Upper lobe of left lung (tissue), 6 donors: ENCODE data around the gene EYA3. TPM values are rescaled to one million over a fixed set of nuclear protein-coding genes. Genes with fewer than 3 reads are reported as not detected.

Experiments used
- ATAC-seq, 2 donors: fragments of 200-7000 bp; cut with Tn5 transposase; one replicate each; pipeline ENCODE4 v1.9.1; 2022; ENCODE audit warnings: mild to moderate bottlenecking in 2 of 2, moderate library complexity in 2 of 2; ENCODE audit not compliant: low FRiP score in 2 of 2
- DNase-seq, 2 donors: peaks; one replicate each; pipeline ENCODE4 v3.0.0-alpha.2; 2019 to 2020
- H3K27ac ChIP-seq, 4 donors: fragments of 200-600 bp; sonication (generic); one replicate each; pipeline ENCODE4 v1.5.1; 2016 to 2019
- H3K27me3 ChIP-seq, 4 donors: fragments of 200-600 bp; sonication (generic); one replicate each; pipeline ENCODE4 v1.5.1; 2017 to 2019
- H3K36me3 ChIP-seq, 4 donors: fragments of 200-600 bp; sonication (generic); one replicate each; pipeline ENCODE4 v1.5.1; 2016 to 2019
- H3K4me1 ChIP-seq, 4 donors: fragments of 200-600 bp; sonication (generic); one replicate each; pipeline ENCODE4 v1.5.1; 2018 to 2019
- H3K4me3 ChIP-seq, 4 donors: fragments of 200-600 bp; sonication (generic); one replicate each; pipeline ENCODE4 v1.5.1; 2017 to 2019; ENCODE audit warnings: mild to moderate bottlenecking in 2 of 4, moderate library complexity in 1 of 4
- H3K9me3 ChIP-seq, 4 donors: fragments of 200-600 bp; sonication (generic); one replicate each; pipeline ENCODE4 v1.5.1; 2018 to 2019
- EP300 ChIP-seq, 4 donors: sonication (generic); formaldehyde crosslinking; IDR thresholded peaks; one replicate each; pipeline ENCODE4 v1.5.1; 2017; ENCODE audit warnings: antibody characterized with exemption in 4 of 4, control low read depth in 2 of 4
- POLR2A ChIP-seq, 4 donors: fragments of 450-650 bp; IDR thresholded peaks; one replicate each; pipeline ENCODE4 v1.5.1; 2016 to 2017; ENCODE audit warnings: antibody characterized with exemption in 4 of 4, mild to moderate bottlenecking in 2 of 4
- POLR2AphosphoS5 ChIP-seq, 2 donors: sonication (generic); formaldehyde crosslinking; IDR thresholded peaks; one replicate each; pipeline ENCODE4 v1.5.1; 2017; ENCODE audit warnings: antibody characterized with exemption in 2 of 2
- WGBS, 2 donors: methylation state at CpG; one replicate each; pipeline ENCODE4 v1.1.5; 2017 to 2018; 5-methylcytosine and 5-hydroxymethylcytosine counted together
- total RNA-seq, 6 donors: library from RNA; depleted of rRNA in 4 of 6; stranded (reverse); fragments of >200 nt in 4 of 6; gene quantifications; one replicate each; pipeline versions ENCODE4 v1.1.0 to v1.2.1, GENCODE V29; 2016 to 2021
- TF ChIP-seq, protein P1 (sequence below), 6 experiments: fragments of 450-650 bp in 4 of 6; fragments of 200-600 bp in 2 of 6; sonication (generic) in 2 of 6; IDR thresholded peaks; one replicate each; pipeline ENCODE4 v1.5.1; 2016 to 2019; ENCODE audit warnings: antibody characterized with exemption in 6 of 6
- donor health status: DM: no; HTN: no; CAD: no; lungs with moderate emphysema.
- donor health status: DM: no; HTN: yes; CAD: no; lungs with severe emphysema.

Gene EYA3
- total RNA-seq, 6 donors from 2014 or later: 15.9 to 23.4 (median 22.0) TPM

DNA sequence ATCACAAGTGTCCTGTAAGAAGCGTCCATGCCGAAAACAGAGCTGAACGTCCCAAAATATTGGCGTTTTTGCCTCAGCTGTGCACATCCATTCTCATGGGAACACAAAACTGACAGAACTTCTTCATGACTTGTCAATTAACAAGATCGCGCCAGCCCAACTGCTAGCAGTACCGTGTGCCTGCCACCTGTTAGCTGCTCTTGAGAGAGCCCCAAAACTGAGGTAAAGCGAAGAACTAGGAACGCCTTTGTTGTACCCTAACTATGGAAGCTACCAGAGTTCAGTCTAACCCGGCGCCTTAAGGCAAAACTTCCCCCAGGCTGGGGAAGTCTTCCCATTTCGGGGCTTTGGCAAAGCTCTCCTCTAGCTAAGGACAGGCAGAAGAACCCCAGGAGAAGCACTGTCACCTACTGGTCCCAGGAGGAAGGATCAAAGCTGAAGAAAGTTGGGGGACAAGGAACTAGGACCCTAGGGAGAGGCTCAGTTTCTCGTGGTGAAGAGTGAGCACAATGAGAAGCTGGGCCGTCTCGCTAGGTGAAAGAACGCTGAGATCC is 719 bp downstream of the EYA3 start:
- TF ChIP-seq, protein P1, sequence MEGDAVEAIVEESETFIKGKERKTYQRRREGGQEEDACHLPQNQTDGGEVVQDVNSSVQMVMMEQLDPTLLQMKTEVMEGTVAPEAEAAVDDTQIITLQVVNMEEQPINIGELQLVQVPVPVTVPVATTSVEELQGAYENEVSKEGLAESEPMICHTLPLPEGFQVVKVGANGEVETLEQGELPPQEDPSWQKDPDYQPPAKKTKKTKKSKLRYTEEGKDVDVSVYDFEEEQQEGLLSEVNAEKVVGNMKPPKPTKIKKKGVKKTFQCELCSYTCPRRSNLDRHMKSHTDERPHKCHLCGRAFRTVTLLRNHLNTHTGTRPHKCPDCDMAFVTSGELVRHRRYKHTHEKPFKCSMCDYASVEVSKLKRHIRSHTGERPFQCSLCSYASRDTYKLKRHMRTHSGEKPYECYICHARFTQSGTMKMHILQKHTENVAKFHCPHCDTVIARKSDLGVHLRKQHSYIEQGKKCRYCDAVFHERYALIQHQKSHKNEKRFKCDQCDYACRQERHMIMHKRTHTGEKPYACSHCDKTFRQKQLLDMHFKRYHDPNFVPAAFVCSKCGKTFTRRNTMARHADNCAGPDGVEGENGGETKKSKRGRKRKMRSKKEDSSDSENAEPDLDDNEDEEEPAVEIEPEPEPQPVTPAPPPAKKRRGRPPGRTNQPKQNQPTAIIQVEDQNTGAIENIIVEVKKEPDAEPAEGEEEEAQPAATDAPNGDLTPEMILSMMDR (IDR thresholded peaks at IDR 0.05): peak in 1 of 6 experiments; percentile 36
- no peak for TF ChIP-seq POLR2A (IDR thresholded peaks at IDR 0.05)
- H3K36me3 ChIP-seq: no peaks in the 10 kb centered on the region
- ATAC-seq (peak in 1 of 2 donors; percentile 5), DNase-seq (no peak)
- H3K27ac ChIP-seq: peak overlapping the region; percentile 85 to 91 (median 89)
- 4 to 9% methylated on average over 16 of the region's 16 CpGs for WGBS, 2 donors
- H3K4me1 ChIP-seq: peaks cover 23 to 33% (median 26%) of the 10 kb centered on the region in 4 donors
- H3K4me3 ChIP-seq: peak overlapping the region; percentile 65 to 90 (median 82)
- H3K27me3 ChIP-seq: no peaks in the 10 kb centered on the region
- no peaks in the 10 kb centered on the region for H3K9me3 ChIP-seq

DNA sequence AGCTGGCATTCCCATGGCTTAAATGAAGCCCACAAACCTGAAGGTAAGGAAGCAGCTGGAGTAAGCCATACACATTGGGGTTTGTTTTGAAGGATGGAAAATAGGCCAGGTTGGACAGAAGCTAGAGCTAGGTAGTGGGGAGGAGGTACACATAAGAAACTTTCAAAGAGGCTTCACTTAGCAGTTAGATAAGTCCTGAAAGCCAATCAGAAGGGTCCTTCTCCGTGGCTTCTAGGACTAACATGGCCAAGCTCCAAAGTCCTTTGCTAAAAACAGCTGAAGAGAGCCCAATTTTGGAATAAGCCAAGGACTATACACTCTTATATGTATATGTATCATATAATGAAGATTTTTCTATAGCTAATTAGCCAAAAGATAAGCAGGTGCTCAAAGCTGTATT is 1.8 kb downstream of the EYA3 start:
- DNase-seq (no peak), ATAC-seq (no peak)
- 67 to 73% methylated on average over 1 of the region's 1 CpG for WGBS, 2 donors

DNA sequence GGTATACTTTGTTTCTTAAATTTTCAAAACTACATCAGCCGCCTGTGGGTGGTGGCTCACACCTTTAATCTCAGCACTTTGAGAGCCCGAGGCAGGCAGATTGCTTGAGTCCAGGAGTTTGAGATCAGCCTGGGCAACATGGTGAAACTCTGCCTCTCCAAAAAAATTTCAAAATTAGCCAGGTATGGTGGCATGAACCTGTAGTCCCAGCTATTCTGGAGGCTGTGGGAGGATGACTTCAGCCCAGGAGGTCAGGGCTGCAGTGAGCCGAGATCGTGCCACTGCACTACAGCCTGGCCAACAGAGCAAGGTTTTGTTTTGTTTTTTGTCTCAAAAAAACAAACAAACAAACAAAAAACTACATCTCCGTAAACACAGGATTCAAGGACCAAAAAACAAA is 3.3 kb downstream of the EYA3 start:
- DNase-seq (no peak), ATAC-seq (no peak)
- Histone ChIP-seq H3K4me1 (peaks cover 16 to 33% (median 24%) of the 10 kb centered on the region in 4 donors), H3K27me3 (no peaks in the 10 kb centered on the region), H3K27ac (no peak overlapping the region), H3K9me3 (no peaks in the 10 kb centered on the region), H3K36me3 (peaks cover 0 to 5% (median 2%) of the 10 kb centered on the region in 4 donors), H3K4me3 (no peak overlapping the region)
- WGBS, 2 donors: 87% methylated on average over 5 of the region's 5 CpGs
- TF ChIP-seq EP300 (IDR thresholded peaks at IDR 0.05): no peak
- TF ChIP-seq, protein P1 (IDR thresholded peaks at IDR 0.05): no peak
- no peak for TF ChIP-seq POLR2A (IDR thresholded peaks at IDR 0.05)

More for the DNA sequence above, 1.8 kb downstream of the EYA3 start:
- no peaks in the 10 kb centered on the region for H3K27me3 ChIP-seq
- H3K9me3 ChIP-seq: no peaks in the 10 kb centered on the region
- H3K27ac ChIP-seq: no peak overlapping the region
- H3K4me3 ChIP-seq: peak overlapping the region in 1 of 4 donors; percentile 86
- TF ChIP-seq, protein P1 (IDR thresholded peaks at IDR 0.05): no peak
- TF ChIP-seq POLR2AphosphoS5 (IDR thresholded peaks at IDR 0.05) (no peak), EP300 (IDR thresholded peaks at IDR 0.05) (no peak), POLR2A (IDR thresholded peaks at IDR 0.05) (no peak)
- H3K36me3 ChIP-seq: no peaks in the 10 kb centered on the region
- peaks cover 23 to 33% (median 26%) of the 10 kb centered on the region in 4 donors for H3K4me1 ChIP-seq

DNA sequence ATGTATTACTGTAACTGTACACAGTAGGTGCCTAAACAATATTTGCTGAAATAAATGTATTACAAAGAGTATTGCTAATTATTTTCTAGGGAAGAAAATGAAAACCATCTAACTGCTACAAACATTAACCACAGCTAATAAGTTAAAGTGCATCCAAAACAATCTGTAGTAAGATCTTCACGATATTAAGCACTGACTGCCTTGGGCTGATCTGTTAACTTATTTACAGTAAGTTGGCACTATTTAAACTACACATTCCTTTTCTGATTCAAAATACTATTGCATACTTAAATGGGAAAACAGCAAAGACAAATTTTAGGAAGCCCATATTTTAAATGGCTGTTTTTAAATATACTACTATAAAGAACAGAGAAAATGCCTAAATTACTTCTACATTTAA is 4.5 kb downstream of the EYA3 start:
- no peak for DNase-seq
- peaks cover 0 to 15% (median 4%) of the 10 kb centered on the region in 4 donors for H3K36me3 ChIP-seq
- WGBS, 2 donors: 55 to 61% methylated on average over 1 of the region's 1 CpG
- no peak for ATAC-seq
- H3K4me3 ChIP-seq: no peak overlapping the region
- no peak for TF ChIP-seq POLR2AphosphoS5 (IDR thresholded peaks at IDR 0.05)
- TF ChIP-seq POLR2A (IDR thresholded peaks at IDR 0.05): no peak
- TF ChIP-seq EP300 (IDR thresholded peaks at IDR 0.05): no peak
- TF ChIP-seq, protein P1 (IDR thresholded peaks at IDR 0.05): no peak
- H3K27me3 ChIP-seq: no peaks in the 10 kb centered on the region
- H3K9me3 ChIP-seq: no peaks in the 10 kb centered on the region
- peaks cover 20 to 34% (median 25%) of the 10 kb centered on the region in 4 donors for H3K4me1 ChIP-seq
- H3K27ac ChIP-seq: no peak overlapping the region
